K562 (cell line): ENCODE measurements around the gene MTHFR. TPM values are rescaled to one million over a fixed set of nuclear protein-coding genes. Genes with fewer than 3 reads are reported as not detected.

Experiments used
- ATF1 ChIP-seq, 2 experiments: fragments of 450-650 bp in 1 of 2; IDR thresholded peaks; 2 replicates each; pipeline ENCODE4 v1.6.1; 2016; ENCODE audit warnings: missing compliant biosample characterization in 1 of 2, missing genetic modification characterization in 1 of 2
- CEBPG ChIP-seq, 3 experiments: fragments of 200-800 bp in 1 of 3; sonication (Bioruptor generic) in 1 of 3; sonication (generic) in 1 of 3; formaldehyde crosslinking in 1 of 3; IDR thresholded peaks in 2 of 3; conservative IDR thresholded peaks in 1 of 3; 2 replicates each; pipeline versions ENCODE4 v1.6.1 to v1.8.0; 2016 to 2022; ENCODE audit warnings: missing compliant biosample characterization in 2 of 3, missing genetic modification characterization in 2 of 3, mild to moderate bottlenecking in 1 of 3, missing genetic modification reagents in 1 of 3
- ETV6 ChIP-seq, 3 experiments: fragments of 150-350 bp in 1 of 3; sonication (generic) in 1 of 3; formaldehyde crosslinking in 1 of 3; IDR thresholded peaks; 2 replicates each; pipeline versions ENCODE4 v1.6.1 to v1.8.0; 2014 to 2022; ENCODE audit warnings: borderline replicate concordance in 2 of 3, low read depth in 2 of 3, antibody characterized with exemption in 1 of 3, low read length in 1 of 3, mild to moderate bottlenecking in 1 of 3, missing genetic modification reagents in 1 of 3
- GATA2 ChIP-seq: sonication (generic); formaldehyde crosslinking; IDR thresholded peaks from 2 replicates; pipeline ENCODE4 v1.4.0; 2020; ENCODE audit warnings: mild to moderate bottlenecking, missing genetic modification reagents
- LEF1 ChIP-seq: fragments of 450-650 bp; IDR thresholded peaks from 2 replicates; pipeline ENCODE4 v1.6.1; 2016; ENCODE audit warnings: mild to moderate bottlenecking
- MITF ChIP-seq: IDR thresholded peaks from 2 replicates; pipeline ENCODE4 v1.6.1; 2014; ENCODE audit warnings: antibody characterized with exemption
- NCOA4 ChIP-seq: fragments of 450-650 bp; IDR thresholded peaks from 2 replicates; pipeline ENCODE4 v1.6.1; 2018; ENCODE audit warnings: mild to moderate bottlenecking; ENCODE audit not compliant: partially characterized antibody
- PHTF2 ChIP-seq: fragments of 250-450 bp; sonication (Bioruptor Pico); IDR thresholded peaks from 2 replicates; pipeline ENCODE4 v1.5.0; 2021; ENCODE audit warnings: mild to moderate bottlenecking
- RBM34 ChIP-seq: fragments of 200-400 bp; formaldehyde crosslinking; IDR thresholded peaks from 2 replicates; pipeline ENCODE4 v1.6.1; 2018; ENCODE audit warnings: low read length, borderline replicate concordance; ENCODE audit not compliant: insufficient read depth
- RBM39 ChIP-seq: fragments of 200-400 bp; formaldehyde crosslinking; optimal IDR thresholded peaks from 2 replicates; pipeline ENCODE3; 2018; ENCODE audit warnings: low read depth, low read length
- TSHZ1 ChIP-seq: fragments of 250-450 bp; sonication (Bioruptor Pico); IDR thresholded peaks from 2 replicates; pipeline ENCODE4 v1.4.0; 2020; ENCODE audit warnings: mild to moderate bottlenecking, moderate library complexity
- ZBTB17 ChIP-seq: fragments of 450-650 bp; formaldehyde crosslinking; IDR thresholded peaks from 2 replicates; pipeline ENCODE4 v1.4.0; 2020; ENCODE audit warnings: mild to moderate bottlenecking
- ZBTB34 ChIP-seq: fragments of 250-450 bp; sonication (Bioruptor Pico); IDR thresholded peaks from 2 replicates; pipeline ENCODE4 v1.8.0; 2021; ENCODE audit warnings: mild to moderate bottlenecking, moderate library complexity
- ZNF197 ChIP-seq: fragments of 200-800 bp; sonication (Bioruptor generic); IDR thresholded peaks from 2 replicates; pipeline ENCODE4 v1.6.1; 2016; ENCODE audit warnings: low read depth, missing genetic modification characterization, missing compliant biosample characterization
- ZNF511 ChIP-seq: sonication (generic); formaldehyde crosslinking; IDR thresholded peaks from 2 replicates; pipeline ENCODE4 v1.8.0; 2022; ENCODE audit warnings: mild to moderate bottlenecking, missing genetic modification reagents
- ZNF551 ChIP-seq: fragments of 250-450 bp; sonication (Bioruptor Pico); IDR thresholded peaks from 2 replicates; pipeline ENCODE4 v1.5.0; 2021; ENCODE audit warnings: mild to moderate bottlenecking, moderate library complexity
- ZNF644 ChIP-seq: fragments of 200-800 bp; sonication (Bioruptor generic); IDR thresholded peaks from 2 replicates; pipeline ENCODE4 v1.6.1; 2016; ENCODE audit warnings: low read depth, missing genetic modification characterization, missing compliant biosample characterization
- polyA plus RNA-seq, 8 experiments: library from polyadenylated mRNA; depleted of rRNA in 4 of 8; stranded (reverse) in 5 of 8; unstranded in 3 of 8; fragments of >200 nt; fragmentation: Nextera tagmentation in 2 of 8; fragmentation: Illumina TruSeq in 1 of 8; extraction: Ambion mirVana in 2 of 8; extraction: Trizol in 1 of 8; gene quantifications; 2 replicates each; pipeline versions ENCODE4 v1.2.1 to v1.2.3, GENCODE V29; 2011 to 2014; ENCODE audit warnings: inconsistent platforms in 1 of 8, missing spikeins in 1 of 8
- total RNA-seq, 7 experiments: library from RNA; depleted of rRNA in 6 of 7; stranded (reverse); fragments of >200 nt in 6 of 7; fragmentation: Illumina TruSeq in 2 of 7; extraction: Trizol in 2 of 7; gene quantifications; 2 replicates each; pipeline versions ENCODE4 v1.2.1 to v1.2.3, GENCODE V29; 2011 to 2021; ENCODE audit warnings: low replicate concordance in 1 of 7

MTHFR gene
- total and polyA plus RNA-seq, 9 of the 15 experiments (the other 6 are each of a cell fraction or from before 2014, with no cell fraction given): 5.0 to 104 (median 62.6) TPM

GRCh38 chr1:11802616-11802972 lies 3.2 kb downstream of the MTHFR start (continued):
- no peak for TF ChIP-seq ZNF511 (CRISPR knock-in tag)
- TF ChIP-seq ZBTB34 (CRISPR knock-in tag): no peak
- no peak for TF ChIP-seq ETV6 (IDR thresholded peaks at IDR 0.05; ENCODE audit: borderline replicate concordance in 1 of 2, low read depth in 2 of 2, low read length in 1 of 2)
- no peak for TF ChIP-seq ETV6 (CRISPR knock-in tag; IDR thresholded peaks at IDR 0.05; ENCODE audit: borderline replicate concordance)
- no peak for TF ChIP-seq GATA2 (CRISPR knock-in tag)
- no peak for TF ChIP-seq LEF1
- peak; percentile 27; the same call in 1 of the 2 replicates for TF ChIP-seq ZNF197
- TF ChIP-seq RBM34: no peak
- no peak for TF ChIP-seq TSHZ1 (CRISPR knock-in tag)
- no peak for TF ChIP-seq NCOA4
- TF ChIP-seq ATF1 (CRISPR knock-in tag; IDR thresholded peaks at IDR 0.05): no peak
- no peak for TF ChIP-seq ATF1 (tag; IDR thresholded peaks at IDR 0.05)
- TF ChIP-seq ZNF551: no peak
- TF ChIP-seq RBM39: no peak
- TF ChIP-seq PHTF2: no peak
- no peak for TF ChIP-seq ZNF644
- no peak for TF ChIP-seq ZBTB17
- peak; percentile 67; the same call in 1 of the 2 replicates for TF ChIP-seq MITF
- no peak for TF ChIP-seq CEBPG (CRISPR knock-in tag; IDR thresholded peaks at IDR 0.05)
- TF ChIP-seq CEBPG (tag; conservative IDR thresholded peaks at IDR 0.05 in 1 of 2, IDR thresholded peaks at IDR 0.05 in 1 of 2): no peak
